G401 (cell line): ENCODE results near the gene TMEM141. TPM values are rescaled to one million over a fixed set of nuclear protein-coding genes. Genes with fewer than 3 reads are reported as not detected.
A peak's percentile ranks its signal among the peaks of the same experiment; 100 is the strongest.

Experiments used
- DNase-seq: peaks from one replicate; pipeline ENCODE4 v3.0.0-alpha.2; 2015; ENCODE audit warnings: low spot score
- in situ Hi-C: cut with HindIII; loops from 2 replicates; pipeline ENCODE4 v1.10.0; 2016; ENCODE audit warnings: low sequenced_read_pairs, mixed read lengths
- total RNA-seq: library from RNA; depleted of rRNA; stranded (reverse); fragments of >200 nt; shearing (Covaris generic); gene quantifications from 2 replicates; pipeline ENCODE4 v1.2.3, GENCODE V29; 2014

Gene TMEM141
- total RNA-seq, 1 experiment from 2014 or later: 60.8 TPM

DNA sequence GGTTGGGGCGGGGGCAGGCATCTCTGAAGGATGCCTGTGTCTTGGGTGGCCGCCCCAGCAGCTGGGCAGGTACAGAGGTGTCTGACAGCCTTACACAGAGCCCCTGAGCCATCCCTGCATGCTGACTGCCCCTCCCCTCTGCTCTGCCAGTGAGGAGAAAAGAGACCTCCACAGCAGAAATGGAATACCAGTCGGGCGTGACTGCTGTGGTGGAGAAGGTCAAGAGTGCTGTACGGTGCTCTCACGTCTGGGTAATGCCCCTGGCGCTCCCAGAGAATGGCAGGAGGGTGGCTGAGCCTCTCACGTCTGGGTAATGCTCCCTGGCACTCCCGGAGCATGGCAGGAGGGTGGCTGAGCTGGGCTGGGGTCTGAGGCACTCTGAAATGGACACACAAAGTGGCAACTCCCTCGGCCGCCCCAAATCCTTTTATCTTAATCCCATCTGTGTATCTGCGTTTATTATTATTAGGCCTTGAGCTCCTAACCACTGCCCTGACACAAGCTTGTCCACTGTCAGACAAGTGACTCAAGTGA is 14.1 kb downstream of the TMEM141 start:
- in situ Hi-C loops: no loop called here
- DNase-seq: no peak

DNA sequence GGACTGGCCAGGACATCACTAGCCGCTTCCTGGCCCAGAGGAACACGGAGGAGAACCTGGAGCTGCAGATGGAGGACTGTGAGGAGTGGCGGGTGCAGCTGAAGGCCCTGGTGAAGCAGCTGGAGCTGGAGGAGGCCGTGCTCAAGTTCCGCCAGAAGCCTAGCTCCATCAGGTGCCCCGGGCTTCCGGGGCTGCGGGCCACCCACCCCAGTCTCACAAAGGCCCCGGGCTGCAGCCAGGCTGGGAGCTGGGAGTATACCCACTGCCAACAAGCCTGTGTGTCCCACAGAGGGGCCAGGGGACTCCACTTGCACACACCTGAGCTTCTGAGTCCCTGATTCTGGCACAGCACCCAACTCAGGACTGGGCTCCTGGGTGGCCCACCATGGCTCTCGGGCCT is 14.9 kb downstream of the TMEM141 start:
- in situ Hi-C loops: no loop called here

DNA sequence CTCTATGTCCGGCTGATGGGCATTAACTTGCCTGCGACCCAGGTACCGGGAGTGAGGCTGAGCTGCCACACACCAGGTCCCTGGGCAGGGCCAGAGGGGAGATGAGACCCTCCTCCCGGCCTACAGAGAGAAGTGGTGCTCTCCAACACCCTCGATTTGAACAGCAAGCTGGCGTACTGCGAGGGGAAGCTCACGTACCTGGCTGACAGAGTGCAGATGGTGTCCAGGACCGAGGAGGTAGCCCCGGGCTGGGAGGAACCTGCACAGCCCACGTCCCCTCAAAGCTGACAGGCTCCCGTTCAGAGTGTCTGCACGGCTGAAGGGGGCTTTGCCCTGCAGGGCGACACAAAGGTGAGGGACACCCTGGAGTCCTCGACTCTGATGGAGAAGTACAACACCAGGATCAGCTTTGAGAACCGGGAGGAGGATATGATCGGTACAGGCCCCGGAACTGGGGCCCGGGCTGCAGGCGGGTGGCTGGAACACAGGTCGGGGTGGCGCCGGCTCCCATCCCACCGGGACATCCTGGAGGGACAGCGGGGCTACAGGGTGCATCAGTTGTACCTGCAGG is 15.6 kb downstream of the TMEM141 start:
- DNase-seq: no peak

More for the DNA sequence above, 14.9 kb downstream of the TMEM141 start:
- DNase-seq: no peak

DNA sequence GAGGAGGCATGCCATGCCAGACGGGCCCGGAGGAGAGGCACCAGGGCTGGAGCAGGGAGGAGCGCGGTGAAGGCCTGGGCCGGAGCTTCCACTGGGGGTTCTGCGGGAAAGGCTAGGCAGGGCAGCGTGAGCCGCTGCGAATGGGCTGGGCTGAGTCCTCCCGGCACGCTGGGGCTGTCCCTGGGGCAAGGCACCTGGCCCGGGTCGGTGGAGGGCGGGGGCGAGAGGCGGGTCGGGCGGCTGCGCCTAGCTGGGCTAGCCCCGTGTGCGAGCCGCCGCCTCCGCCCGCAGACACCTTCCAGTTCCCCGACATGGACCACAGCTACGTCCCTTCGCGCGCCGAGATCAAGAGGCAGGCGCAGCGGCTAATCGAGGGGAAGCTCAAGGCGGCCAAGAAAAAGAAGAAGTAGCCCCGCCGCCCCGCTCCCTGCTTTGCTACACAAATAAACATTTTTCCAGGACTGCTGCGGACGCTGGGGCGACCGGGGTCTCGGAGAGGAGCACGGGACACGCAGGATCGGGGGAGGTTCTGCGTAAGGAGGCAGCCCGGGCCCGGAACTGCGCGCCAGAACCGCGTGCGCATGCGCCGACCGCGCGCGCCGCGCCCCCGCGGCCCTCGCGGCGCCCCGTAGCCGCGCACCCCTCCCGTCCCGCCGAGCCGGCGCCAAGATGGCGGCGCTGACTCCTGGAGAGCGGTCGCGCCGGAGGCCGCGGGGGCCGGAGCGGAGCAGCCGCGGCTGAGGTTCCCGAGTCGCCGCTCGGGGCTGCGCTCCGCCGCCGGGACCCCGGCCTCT is 16.3 kb downstream of the TMEM141 start, which contains the start of gene RABL6:
RABL6 (plus strand) TSS at position 668 of the 794 bp plus-strand sequence. CDS start 249 bp downstream, outside the sequence.
- DNase-seq: peak; percentile 64
- in situ Hi-C loops: no loop called here

More for the DNA sequence above, 15.6 kb downstream of the TMEM141 start:
- in situ Hi-C loops: no loop called here

DNA sequence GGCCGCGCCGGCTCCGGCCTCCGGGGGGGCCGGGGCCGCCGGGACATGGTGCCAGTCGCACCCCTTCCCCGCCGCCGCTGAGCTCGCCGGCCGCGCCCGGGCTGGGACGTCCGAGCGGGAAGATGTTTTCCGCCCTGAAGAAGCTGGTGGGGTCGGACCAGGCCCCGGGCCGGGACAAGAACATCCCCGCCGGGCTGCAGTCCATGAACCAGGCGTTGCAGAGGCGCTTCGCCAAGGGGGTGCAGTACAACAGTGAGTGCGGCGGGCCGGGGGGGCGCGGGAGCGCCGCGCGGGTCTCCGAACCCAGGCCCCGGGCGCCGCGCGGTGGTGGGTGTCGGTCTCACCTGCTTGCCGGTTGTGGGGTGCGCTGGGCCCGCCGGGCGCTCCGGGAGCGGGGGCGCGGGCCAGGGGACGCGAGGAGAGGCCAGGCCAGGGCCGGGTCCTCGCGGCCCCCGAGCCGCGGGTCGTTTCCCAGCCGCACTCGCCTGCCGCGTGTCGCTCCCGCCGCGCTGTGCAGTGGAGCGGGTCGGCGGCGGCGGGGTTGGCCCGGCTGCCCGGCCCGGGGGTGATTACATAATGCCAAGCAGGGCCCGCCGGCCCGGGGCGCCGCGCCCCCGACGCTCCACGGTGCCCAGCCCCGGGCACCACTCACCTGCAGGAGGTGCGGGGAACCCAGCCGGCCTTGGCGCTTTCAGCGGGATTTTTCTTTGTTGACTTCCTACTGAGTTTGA is 17.1 kb downstream of the TMEM141 start:
- DNase-seq: no peak

DNA sequence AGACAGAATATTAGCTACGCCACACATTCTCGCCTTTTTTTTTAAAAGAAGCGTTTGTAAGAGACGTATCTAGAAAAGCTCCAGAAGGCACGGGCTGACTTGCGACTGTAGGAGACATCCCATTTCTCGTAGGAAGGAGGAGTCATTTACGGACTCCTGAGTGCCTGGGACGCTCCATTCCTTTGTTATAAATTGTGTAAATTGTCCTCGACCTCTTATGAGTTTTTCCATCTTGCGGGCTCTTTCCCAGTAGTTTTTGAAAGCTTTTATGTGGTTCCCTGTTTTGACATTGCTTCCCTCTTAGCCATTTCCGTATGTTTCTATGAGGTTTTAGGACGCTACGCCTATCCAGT is 17.6 kb downstream of the TMEM141 start:
- in situ Hi-C loops: no loop called here
- DNase-seq: no peak

More for the DNA sequence above, 17.1 kb downstream of the TMEM141 start:
- in situ Hi-C loops: no loop called here

DNA sequence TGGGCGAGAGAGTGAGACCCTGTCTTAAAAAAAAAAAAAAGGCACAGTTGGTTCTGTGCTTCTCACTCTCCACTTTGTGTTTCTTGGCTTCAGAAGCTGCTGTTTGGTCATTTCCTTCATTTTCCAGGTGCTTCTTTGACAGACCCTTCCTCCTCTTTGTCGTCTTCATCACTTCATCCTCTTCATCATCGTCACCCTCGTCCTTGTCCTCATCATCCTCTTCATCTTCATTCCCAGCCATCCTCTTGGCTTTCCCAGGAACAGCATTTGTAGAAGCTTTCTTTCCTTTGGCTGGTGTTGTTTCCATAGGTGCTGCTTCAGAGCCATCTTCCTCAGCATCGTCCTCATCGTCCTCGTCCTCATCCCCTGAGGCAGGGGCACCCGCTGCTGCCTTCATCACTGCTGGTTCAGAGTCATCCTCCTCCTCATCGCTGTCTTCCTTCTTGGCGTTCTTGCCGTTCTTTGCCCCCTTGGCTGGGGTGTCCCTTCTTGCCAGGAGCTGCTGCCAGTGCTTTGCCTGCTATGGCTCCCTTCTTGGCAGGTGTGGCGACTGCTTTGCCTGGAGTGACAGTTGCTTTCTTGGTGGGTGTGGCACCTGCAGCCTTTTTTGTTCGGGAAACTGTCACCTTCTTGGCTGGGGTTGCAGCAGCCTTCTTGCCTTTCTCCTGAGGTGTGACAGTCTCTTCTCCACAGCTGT is 23.7 kb downstream of the TMEM141 start:
- in situ Hi-C loops: loop anchor here (10.0 kb wide), 1 partner anchor 120 kb away; no protein-coding TSS in a partner anchor
- DNase-seq: no peak

DNA sequence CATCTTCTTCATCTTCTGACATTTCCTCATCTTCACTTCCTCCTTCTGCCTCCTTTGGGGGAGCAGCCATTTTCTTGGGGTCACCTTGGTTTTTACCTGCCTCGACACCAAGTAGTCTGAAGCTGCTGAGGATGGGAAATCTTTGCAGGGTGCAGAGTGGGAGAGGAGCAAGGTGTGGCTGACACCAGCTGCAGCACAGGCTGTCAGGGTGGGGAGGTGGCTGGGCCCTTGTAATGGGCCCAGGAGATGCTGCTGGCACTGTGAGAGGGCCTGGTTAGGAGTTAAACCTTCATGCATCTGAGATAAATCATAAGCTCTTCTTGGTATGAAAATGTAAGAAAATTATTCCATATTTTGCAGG is 24.3 kb downstream of the TMEM141 start:
- no peak for DNase-seq
- in situ Hi-C loops: loop anchor here (10.0 kb wide), 1 partner anchor 119 kb away; no protein-coding TSS in a partner anchor

DNA sequence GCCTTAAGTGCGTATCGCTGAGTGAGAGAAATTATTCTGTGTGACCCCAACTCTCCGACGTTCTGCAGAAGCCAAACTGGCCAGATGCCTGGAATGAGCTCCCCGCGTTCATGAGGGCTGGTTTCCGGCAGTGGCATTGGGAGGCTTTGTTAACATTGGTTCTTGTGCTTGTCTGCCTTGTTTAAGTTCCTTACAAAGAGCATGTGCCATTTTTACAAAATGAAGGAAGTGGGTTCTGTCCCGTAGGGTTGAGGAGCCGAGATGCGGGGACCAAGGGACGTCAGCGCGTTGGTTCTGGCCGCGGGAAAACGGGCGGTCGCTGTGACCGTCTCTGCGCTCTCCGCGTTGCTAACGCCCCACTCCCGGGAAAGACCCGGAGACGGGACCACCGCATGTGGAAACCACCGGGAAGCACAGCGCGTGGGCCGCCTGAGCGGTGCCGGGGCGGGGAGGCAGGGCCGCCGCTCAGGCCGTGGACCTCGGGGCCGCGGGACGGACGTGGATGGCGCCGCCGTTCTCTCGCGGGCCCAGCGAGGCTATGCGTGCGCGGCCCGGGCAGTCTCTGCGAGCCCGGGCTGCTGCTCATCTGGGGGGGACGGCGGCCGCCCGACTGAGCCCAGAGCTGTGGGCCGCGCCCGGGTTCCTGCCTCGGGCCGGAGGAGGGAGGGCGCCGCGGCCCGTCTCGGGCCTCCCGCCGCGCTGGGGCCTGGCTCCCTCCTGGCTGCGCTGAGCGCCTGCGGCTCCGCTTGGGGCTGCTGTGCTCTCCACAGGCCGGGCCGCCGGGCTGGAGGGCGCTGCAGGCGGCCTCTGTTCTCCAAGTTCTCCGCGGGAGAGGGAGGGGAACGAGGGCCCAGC is 30.1 kb downstream of the TMEM141 start:
- in situ Hi-C loops: no loop called here
- DNase-seq: peak; percentile 64

DNA sequence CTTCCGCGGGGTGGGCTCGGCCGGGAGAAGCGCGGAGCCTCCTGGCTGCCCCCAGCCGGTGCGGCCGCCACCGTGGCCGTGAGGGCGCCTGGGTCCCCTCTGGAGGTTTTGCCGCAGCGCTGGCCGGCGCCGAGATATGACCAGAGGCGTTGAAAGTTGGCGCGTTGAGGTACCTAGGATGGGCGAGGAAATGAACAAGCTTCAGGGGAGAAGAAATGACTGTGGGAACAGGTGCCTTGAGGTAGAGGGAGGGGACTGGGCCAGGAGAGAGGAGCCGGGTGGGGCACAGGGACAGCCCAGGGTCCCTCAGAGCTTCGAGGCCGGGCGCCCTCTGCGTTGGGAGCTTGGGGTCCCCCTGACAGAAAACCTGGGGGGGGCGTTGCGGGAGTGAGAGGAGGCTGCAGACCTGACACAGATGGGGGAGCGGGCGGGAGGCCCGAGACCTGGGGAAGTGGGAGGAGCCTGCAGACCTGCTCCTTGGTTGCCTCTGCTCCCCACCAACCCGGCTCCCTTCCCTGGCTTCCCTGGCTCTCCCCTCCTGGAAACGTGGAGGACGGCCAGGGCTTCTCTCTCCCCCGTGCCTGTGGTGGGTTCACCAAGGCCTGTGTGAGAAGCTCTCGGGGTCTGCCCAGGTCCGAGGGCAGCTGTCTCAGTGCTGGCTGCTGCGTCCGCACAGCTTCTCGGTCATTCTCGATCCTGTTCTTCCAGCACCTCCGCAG is 30.8 kb downstream of the TMEM141 start:
- peak; percentile 86 for DNase-seq
- in situ Hi-C loops: no loop called here

DNA sequence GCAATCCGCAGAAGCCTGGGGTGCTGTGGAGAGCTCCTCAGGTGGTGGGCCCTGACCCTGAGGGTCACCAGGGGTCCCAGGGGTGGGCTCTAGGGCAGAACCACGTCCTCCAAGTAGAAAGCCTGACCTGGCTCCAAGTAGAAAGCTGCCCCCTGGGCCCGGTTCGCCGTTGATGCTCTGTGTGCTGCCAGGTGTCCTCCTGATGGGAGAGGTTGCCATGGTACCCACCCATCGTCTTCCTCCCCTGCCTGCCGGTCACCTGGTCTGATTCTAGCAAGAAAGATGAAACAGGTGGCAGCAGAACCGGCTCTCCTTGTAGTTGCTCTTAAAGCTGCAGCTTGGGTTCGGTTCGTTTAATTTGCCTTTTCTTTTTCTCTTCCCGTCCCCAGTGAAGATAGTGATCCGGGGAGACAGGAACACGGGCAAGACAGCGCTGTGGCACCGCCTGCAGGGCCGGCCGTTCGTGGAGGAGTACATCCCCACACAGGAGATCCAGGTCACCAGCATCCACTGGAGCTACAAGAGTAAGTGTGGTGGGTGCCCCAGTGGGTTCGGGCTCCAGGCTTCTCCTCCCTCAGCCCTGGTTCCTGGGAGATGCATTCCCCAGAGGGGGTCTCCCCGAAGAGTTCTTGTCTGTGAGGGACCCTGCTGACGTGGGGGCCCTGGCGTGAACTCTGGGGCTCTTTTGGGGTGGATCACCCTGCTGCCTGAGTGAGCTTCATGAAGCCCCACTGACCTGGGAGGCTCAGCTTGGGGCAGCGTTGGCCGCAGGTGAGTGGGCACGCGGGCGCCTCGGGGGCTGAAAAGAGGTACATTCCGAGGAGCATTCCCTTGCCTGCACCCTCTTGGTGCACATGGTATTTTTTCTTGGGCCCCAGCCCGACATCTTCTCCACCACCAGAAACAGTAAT is 32.2 kb downstream of the TMEM141 start:
- DNase-seq: peak; percentile 89
- in situ Hi-C loops: no loop called here

DNA sequence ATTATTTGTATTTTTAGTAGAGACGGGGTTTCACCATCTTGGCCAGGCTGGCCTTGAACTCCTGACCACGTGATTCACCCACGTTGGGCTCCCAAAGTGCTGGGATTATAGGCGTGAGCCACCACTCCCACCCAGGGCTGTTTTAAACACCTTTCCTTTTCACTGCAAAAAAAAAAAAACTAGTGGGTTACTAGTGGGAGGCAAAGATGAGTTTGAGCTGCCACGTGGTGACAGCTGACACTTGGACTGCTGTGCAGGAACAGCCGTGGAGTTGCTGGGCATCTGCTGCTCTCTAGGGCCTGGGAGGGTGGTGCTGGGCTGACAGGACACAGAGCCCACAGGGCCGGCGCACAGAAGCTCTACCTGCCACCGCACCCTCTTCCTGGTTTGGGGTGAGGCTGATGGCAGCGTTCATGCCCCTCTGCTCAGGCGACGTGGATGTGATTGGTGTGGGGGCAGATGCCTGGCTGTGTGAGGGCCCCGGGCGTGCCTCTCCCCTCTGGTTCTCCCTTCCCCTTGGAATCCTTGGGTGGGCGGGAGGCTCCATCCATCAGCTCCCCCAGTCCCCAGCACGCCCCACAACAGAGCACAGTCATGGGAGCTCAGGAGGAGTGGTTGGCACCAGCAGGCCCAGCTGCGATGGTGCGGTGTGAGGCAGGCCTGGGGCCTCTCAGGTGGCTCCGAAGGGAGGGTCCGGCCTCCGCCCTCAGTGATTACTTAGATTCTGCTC is 33.5 kb downstream of the TMEM141 start:
- DNase-seq: no peak
- in situ Hi-C loops: no loop called here

DNA sequence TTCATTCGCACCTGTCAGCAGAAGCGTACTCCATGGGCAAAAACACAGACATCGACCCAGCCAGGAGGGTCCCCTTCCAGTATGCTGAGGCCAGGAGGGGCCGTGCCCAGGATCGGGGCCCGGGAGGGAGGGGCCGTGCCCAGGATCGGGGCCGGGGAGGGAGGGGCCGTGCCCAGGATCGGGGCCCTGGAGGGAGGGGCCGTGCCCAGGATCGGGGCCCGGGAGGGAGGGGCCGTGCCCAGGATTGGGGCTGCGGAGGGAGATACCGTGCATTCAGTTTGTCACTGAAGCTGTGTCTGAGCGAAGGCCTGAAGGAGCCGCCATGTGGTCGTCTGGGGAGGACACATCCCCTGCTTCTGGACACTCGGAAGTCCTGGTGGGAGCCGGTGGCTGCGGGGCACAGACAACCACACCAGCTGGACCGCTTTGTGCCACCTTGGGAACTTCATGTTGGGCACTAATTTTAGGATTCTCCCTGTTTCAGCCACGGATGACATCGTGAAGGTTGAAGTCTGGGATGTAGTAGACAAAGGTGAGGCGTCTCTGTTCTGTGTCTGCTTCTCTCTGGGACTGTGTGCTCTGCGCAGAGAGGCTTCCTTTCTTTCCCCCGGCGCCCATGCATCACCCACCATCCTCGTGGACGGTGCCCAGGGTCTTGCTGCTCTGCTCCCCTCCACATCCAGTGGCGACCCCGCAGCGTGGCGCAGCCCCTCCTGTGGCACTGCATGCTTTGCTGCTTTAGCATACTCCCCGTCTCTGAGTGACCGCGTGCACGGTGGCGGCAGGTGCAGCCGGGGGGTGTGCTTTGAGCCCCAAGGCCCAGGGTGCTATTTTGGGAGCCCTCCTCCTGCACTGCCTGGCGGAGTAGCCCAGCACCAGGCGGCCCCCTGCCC is 34.4 kb downstream of the TMEM141 start:
- in situ Hi-C loops: no loop called here
- peak; percentile 54 for DNase-seq

DNA sequence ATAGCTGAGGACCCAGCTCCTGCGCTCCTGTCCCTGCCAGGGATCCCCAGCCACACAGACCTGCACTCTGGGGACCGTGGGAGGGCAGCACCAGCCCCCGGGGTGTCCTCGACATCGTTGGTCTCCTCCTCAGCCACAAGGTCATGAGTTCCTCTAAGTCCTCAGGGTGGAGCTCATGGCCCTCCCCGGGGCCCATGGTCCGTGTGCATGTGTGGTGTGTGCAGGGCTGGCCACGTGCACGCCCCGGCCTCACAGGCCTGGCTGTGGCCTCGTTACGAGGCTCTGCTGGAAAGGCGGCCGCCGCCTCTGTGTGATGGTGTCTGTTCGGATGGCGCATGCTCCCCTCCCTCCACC is 35.0 kb downstream of the TMEM141 start:
- no peak for DNase-seq
- in situ Hi-C loops: no loop called here
